Epithelial cell of umbilical artery (primary cell): ENCODE measurements around the gene B3GAT1. TPM values are rescaled to one million over a fixed set of nuclear protein-coding genes. Genes with fewer than 3 reads are reported as not detected.

Experiments
- total RNA-seq: library from RNA; depleted of rRNA; stranded (reverse); fragments of >200 nt; gene quantifications from 2 replicates; pipeline ENCODE4 v1.2.3, GENCODE V29; 2014

B3GAT1 gene
- total RNA-seq: under 0.01 TPM in 2 replicates

GRCh38 chr11:134412203-134413042 lies at the start of gene B3GAT1:
TSS of gene B3GAT1 (minus strand) at chr11:134412242. CDS start at chr11:134387659, 24,583 bp downstream.

GRCh38 chr11:134331354-134332188 lies 80.5 kb downstream of the B3GAT1 start, which contains the start of gene GLB1L2:
TSS of gene GLB1L2 (plus strand) at chr11:134331988. CDS start at chr11:134332062, 74 bp downstream.

Other genes with a start within 250 kb of the B3GAT1 start
- 15.7 and 21.1 TPM in 2 replicates for gene NCAPD3, start 188.3 kb downstream of the B3GAT1 start, total RNA-seq
- 30.5 and 37.2 TPM in 2 replicates for gene VPS26B, start 187.6 kb downstream of the B3GAT1 start, total RNA-seq
- 94.2 and 112 TPM in 2 replicates for gene THYN1, start 158.9 kb downstream of the B3GAT1 start, total RNA-seq
- gene ACAD8, start 158.7 kb downstream of the B3GAT1 start, total RNA-seq: 19.5 and 22.3 TPM in 2 replicates
- gene GLB1L3, start 135.9 kb downstream of the B3GAT1 start, total RNA-seq: not detected in 2 replicates
- 0.32 and 0.76 TPM in 2 replicates for gene GLB1L2, start 80.3 kb downstream of the B3GAT1 start, total RNA-seq